NCI-H146 treated with DMSO at 0.1 percent for 48 hours (cell line): Measurements from ENCODE around the gene KCTD13.
"Not testable (repeated sequence)": the region's sequence is repeated elsewhere in the genome, so short reads cannot be mapped to it uniquely, and the experiment has no call there.

Experiments
- DNase-seq: peaks from one replicate; lab custom pipeline; 2025; ENCODE audit not compliant: unreplicated experiment; lab: John Stamatoyannopoulos, UW

The KCTD13 gene

DNA sequence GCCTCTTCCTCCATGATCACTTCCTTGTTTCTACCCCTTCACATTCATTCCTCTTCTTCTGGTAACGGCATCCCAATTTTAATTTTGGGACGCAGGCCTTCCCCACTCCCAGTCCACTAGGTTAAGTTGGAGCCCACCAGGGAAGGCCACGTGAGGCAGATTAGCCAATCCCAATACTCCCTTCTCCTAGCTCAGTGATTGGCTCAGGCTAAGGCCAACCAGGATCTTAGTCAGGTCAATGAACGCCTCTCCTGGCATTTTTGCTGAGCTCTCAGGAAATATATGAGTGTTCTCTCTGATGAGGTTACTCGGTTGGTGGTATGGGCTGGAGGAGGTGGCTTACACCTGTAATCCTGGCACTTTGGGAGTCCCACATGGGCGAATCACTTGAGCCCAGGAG is 42.0 kb downstream of the KCTD13 start:
- no peak for DNase-seq

DNA sequence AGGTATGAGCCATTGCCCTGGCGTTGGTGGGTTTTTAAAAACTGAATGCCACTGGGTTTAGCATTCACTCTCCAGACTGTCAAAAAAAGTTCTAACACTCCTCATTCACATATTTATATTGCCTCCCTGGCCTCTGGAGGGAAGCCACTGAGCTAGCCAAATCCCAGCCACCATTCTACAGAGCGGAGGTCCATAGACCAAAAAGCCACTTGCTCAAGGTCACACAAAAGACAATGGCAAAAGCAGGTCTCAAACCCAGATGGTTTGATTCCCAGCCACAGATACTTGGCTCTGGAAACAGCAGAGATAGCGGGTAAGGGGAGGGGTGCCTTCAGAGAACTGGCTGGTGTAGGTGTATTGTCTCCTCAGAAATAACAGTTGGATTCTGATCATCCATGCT is 45.0 kb downstream of the KCTD13 start:
- DNase-seq = no peak

DNA sequence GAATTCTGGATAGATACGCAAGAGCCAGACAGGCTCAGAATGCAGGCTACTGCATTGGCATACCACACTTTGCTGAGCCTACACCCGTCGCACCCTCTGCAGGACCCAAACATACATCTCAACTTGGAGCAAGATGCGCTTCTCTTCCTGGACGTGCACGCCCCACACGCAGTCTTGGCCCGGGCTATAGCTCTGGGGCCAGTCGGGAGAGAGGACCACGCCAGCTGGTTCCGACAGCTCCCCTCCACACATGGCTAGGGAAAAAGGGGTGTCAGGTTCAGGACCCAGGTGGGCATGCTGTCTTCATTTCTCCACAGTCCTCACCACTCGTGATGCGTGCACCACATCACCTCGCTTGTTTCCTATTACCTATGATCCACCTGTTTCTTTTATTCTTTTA is 47.9 kb downstream of the KCTD13 start:
- DNase-seq = no peak

GRCh38 chr16:29877266-29877961 is 48.6 kb downstream of the KCTD13 start:
- no peak for DNase-seq

DNA sequence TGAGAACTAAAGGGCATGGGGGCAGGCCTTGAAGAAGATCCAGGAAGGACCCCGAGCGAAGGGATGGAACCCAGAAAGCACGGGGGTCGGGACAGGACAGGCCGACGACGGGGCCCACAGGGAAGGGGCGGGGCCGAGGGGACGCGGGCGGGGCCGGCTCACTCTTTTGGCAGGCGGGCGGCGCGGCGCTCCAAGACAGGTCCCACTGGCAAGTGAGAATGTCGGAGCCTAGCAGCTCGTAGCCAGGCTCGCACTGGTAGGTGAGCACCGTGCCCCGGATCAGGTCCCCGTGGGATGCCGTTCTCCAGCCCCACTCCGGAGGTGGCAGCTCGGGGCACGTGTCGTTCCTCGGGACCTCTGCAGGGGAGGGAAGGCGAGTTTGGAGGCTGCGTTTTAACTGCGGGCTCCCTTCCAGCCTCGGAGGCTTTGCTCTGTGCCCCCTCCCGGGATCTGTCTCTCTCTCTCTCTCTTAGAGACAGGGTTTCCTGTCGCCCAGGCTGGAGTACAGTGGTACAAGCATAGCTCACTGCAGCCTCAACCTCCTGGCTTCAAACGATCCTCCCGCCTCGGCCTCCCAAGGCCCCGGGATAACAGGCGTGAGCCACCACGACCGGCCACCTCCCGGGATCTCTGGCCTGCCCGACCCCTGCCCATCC is 49.3 kb downstream of the KCTD13 start:
- DNase-seq = no peak

- DNase-seq = no peak
Measured at GRCh38 chr16:29876217-29876593, 49.8 kb downstream of the KCTD13 start.

DNA sequence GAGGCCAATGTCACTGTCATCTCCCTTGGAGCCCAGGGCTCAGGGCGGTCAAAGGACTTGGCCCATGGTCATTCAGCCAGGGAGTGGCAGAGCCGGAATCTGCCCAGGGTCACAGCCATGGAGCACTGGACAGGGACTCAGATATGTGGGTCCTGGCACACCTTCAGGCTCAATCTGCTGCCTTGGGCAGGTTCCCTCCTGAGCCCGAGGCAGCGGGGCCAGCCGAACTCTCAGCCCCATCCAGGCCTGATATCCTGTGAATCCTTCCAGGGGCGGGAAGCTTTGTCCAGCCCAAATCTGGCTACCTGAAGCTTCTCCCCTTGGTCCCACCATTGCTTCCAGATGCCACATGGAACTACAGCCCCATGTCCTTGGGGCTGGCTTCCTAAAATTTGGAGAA is 50.8 kb downstream of the KCTD13 start:
- DNase-seq = no peak

DNA sequence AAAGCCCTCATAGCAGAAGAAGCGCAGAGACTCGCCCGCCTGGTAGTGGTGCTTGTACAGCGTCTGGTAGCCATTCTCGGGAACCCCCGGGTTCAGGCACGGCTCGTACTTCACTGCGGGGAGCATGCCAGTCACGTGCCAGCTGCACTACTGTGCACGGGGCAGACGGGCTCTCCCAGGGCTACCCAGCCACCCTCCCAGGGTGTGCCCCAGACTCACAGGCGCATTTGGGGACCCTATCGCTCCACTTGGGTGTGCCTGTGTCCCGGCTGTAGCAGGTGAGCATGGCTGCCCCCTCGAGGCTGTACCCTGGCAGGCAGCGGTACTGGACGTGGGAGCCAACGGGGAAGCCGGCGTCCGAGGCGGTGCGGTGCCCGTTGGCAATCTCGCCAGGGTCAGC is 52.7 kb downstream of the KCTD13 start:
- no peak for DNase-seq

GRCh38 chr16:29871822-29872546 is 54.0 kb downstream of the KCTD13 start:
- no peak for DNase-seq

GRCh38 chr16:29869067-29869466 is 57.0 kb downstream of the KCTD13 start:
- DNase-seq = not testable (repeated sequence)

DNA sequence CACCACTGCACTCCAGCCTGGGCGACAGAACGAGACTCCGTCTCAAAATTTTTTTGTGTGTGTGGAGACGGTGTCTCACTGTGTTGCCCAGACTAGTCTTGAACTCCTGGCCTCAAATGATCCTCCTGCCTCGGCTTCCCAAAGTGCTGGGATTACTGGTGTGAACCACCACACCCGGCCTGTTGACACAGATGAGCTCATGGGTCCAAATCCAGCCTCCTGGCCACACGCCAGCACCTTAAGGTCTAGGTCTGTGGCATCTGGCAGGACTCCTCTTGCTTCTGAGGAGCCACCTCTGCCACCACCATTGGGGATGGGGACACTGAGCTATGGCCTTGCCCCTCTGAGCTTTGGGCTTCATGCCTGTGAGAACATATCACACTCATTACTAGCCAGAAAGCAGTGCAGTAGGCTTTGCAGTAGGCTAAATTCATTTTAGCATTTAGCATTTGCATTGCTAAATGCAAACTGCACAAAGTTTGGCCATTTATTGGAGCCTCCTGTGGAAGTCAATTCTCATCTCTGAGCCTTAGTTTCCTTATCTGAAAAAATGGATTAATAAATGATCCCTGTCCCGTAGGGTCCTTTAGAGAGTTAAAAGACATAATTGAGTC is 57.5 kb downstream of the KCTD13 start:
- DNase-seq = no peak

GRCh38 chr16:29864205-29864604 is 61.8 kb downstream of the KCTD13 start:
- DNase-seq = no peak

- DNase-seq = no peak
Measured at GRCh38 chr16:29863669-29863984, 62.4 kb downstream of the KCTD13 start.

DNA sequence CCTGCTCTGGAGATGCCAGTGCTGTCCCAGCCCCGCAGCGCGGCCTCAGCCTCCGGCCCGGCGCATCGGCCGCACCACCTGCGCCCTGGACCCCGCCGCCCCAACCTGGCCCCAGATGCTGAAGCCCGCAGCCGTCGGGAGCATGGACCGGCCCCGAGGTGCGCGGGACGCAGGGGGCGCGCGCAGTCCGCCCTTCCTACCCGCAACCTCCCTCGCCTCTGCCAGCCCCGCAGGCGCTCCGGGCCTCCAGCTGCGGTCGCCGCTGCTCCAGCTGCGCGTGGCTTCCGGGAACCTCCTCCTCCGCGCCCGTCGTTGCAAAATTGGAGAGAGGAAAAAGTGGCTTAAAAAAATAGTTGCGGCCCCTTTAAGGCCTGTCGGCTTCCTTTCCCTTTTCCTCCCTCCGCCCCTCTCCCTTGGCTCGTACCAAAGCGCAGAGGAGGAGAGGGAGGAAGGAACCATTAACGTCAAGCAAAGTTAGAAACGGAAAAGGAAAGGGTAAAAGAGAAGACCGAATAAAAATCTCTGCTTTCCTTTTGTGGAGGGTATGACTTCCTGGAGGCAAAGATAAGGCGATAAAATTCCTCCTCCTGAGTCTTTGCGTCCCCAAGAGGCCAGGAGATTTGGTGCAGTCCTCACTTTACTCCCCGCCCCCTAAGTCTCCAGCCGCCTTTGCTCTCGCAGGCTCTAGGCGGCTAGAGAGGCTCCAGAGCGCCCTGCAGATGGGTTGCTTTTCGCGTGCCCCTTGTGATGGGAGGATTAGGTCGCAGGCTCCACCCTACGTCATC is 63.0 kb downstream of the KCTD13 start, which contains the start of gene CDIPT:
TSS of gene CDIPT (minus strand) at position 343 of the 785 bp plus-strand sequence. CDS start 369 bp downstream, outside the sequence.
- peak; percentile 95 for DNase-seq

- DNase-seq = peak; percentile 28
Measured at GRCh38 chr16:29862383-29862883, 63.6 kb downstream of the KCTD13 start.

DNA sequence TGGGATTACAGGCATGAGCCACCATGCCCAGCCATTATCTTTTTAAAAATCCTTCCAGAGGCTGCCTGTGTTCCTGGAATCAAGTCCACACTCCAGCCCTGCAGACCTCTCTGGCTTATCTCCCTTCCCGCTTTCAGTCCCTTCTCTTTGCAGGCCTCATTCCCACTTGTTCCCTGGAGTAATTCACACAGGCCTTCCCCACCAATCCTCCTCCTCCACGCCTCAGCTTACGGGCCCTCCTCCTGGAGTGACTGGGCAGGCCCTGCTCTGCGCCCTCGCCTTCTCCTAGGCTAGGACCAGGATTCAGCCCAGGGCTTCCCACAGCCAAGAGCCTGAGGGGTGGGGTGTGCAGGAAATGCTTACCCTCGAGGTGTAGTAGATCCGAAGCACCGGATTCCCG is 65.8 kb downstream of the KCTD13 start:
- no peak for DNase-seq

DNA sequence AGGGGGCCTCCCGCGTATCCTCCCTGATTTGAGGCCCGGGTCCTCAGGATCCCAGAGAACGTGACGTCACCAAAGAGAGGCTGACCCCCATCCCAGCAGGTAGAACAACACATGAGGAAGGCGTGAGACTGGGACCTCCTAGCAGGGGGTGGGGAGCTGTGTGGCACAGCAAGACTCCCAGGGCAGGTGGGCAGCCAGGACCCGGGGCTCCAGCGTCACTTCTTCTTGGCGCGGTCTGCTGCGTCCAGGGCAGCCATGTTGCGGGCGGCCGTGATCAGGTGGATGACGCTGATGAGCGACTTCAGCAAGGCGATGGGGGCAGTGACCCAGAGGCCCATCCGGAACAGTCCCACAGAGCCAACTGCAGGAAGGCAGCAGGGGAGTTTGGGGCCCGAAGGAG is 67.1 kb downstream of the KCTD13 start:
- no peak for DNase-seq

DNA sequence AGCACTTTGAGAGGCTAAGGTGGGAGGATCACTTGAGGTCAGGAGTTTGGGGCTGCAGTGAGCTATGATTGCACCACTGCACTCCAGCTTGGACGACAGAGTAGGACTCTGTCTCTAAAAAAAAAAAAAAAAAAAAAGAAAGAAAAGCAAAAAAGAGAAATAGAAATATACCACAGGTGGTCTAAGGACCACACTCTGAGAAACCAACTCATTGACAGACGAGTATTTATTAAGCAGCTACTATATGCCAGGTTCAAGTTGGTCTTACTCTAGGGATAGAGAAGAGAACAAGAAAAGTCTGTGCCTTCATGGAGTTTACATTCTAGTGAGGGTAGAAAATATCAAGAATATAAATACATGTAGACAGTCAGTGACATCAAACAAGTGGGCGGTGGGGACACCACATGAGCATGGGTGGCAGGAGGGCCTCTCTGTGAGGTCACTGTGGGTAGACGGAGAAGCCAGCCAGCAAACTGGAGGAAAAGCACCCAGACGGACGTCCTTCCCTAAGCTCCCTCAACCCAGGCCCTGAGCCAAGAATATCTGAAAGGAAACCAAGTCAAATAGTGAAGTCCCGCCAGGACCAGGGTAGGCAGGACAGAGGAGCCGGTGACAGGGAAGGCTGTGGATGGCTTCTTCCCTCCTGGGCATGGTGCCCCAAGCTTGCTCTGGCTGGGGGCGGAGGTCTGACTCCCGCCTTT is 67.7 kb downstream of the KCTD13 start:
- DNase-seq = no peak

DNA sequence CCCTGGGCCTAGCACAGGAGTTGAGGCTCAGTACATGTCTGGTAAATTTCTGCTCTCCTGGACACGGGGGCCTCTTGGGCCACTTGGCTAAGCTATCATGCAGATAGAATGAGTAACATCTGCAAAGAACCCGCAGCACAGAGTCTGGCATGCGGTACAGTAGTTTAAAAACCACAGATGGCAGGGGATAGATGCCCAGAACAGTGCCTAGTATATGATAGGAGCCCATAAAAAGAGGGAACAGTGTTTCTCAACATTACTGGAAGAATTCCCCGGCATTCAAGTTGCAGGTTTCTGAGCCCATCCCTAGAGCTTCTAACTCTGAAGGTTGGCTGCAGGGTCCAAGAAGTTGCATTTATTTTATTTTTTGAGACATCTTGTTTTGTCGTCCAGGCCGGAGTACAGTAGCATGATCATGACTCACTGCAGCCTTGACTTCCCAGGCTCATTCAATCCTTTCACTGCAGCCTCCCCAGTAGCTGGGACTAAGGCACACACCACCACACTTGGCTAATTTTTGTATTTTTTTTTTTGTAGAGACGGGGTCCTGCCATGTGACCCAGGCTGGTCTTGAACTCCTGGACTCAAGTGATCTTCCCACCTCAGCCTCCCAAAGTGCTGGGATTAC is 68.8 kb downstream of the KCTD13 start:
- DNase-seq = no peak
